ENCODE measurements around the gene CABP1. TPM values are rescaled to one million over a fixed set of nuclear protein-coding genes. Genes with fewer than 3 reads are reported as not detected.

CABP1 gene
- total RNA-seq, 1 experiment from 2014 or later, result not detected

GRCh38 chr12:120628919-120629318 lies 11.5 kb upstream of the CABP1 start:
- ChIA-PET POLR2A (ENCODE audit: unreplicated experiment) (no interaction called here), CTCF (no interaction called here)
- H3K9me2 ChIP-seq (ENCODE audit: insufficient read depth), result no peaks in the 10 kb centered on the region
- intact Hi-C loops (cut with micrococcal nuclease; ENCODE audit: unreplicated experiment), result no loop called here
- H3K36me3 ChIP-seq (ENCODE audit: low read depth), result no peaks in the 10 kb centered on the region
- no peaks in the 10 kb centered on the region for H3K4me1 ChIP-seq (replicated peaks; ENCODE audit: insufficient read depth)
- BruUV-seq (replicated peaks), result no TSS peak
- no peak for DNase-seq
- H3K4me3 ChIP-seq, result no peak overlapping the region
- no peaks in the 10 kb centered on the region for H3K9me3 ChIP-seq (ENCODE audit: insufficient read depth, low read depth)
- H4K20me1 ChIP-seq (ENCODE audit: insufficient read depth), result no peaks in the 10 kb centered on the region
- H2AFZ ChIP-seq, result no peak overlapping the region
- H3F3A ChIP-seq (ENCODE audit: insufficient read depth, low read depth), result no peaks in the 10 kb centered on the region; the same call in 1 of the 2 replicates
- no peaks in the 10 kb centered on the region for H3K79me2 ChIP-seq (ENCODE audit: low read depth)
- H3K27ac ChIP-seq, result no peak overlapping the region
- TF ChIP-seq CTCF (conservative IDR thresholded peaks at IDR 0.05), result no peak
- no peak for TF ChIP-seq EZH2 (IDR thresholded peaks at IDR 0.05; ENCODE audit: low read depth)
- no peak overlapping the region for H3K4me2 ChIP-seq
- no peaks in the 10 kb centered on the region for H3K27me3 ChIP-seq (ENCODE audit: insufficient read depth, low read depth)

- Histone ChIP-seq H3K4me3 (no peak overlapping the region), H3F3A (ENCODE audit: insufficient read depth, low read depth) (no peaks in the 10 kb centered on the region; the same call in 1 of the 2 replicates), H3K4me1 (replicated peaks; ENCODE audit: insufficient read depth) (no peaks in the 10 kb centered on the region), H2AFZ (no peak overlapping the region), H3K27me3 (ENCODE audit: insufficient read depth, low read depth) (no peaks in the 10 kb centered on the region), H3K79me2 (ENCODE audit: low read depth) (no peaks in the 10 kb centered on the region), H4K20me1 (ENCODE audit: insufficient read depth) (no peaks in the 10 kb centered on the region), H3K27ac (no peak overlapping the region), H3K36me3 (ENCODE audit: low read depth) (no peaks in the 10 kb centered on the region), H3K9me2 (ENCODE audit: insufficient read depth) (no peaks in the 10 kb centered on the region), H3K4me2 (no peak overlapping the region), H3K9me3 (ENCODE audit: insufficient read depth, low read depth) (no peaks in the 10 kb centered on the region)
- intact Hi-C loops (cut with micrococcal nuclease; ENCODE audit: unreplicated experiment), result no loop called here
- ChIA-PET POLR2A (ENCODE audit: unreplicated experiment) (no interaction called here), CTCF (no interaction called here)
- DNase-seq, result peak in 1 of 2 experiments; percentile 9
- TF ChIP-seq EZH2 (IDR thresholded peaks at IDR 0.05; ENCODE audit: low read depth) (no peak), CTCF (conservative IDR thresholded peaks at IDR 0.05) (no peak)
- BruUV-seq (replicated peaks), result no TSS peak
Observed at GRCh38 chr12:120630104-120630892, 10.1 kb upstream of the CABP1 start.

GRCh38 chr12:120631097-120631496 lies 9.3 kb upstream of the CABP1 start:
- H3K4me2 ChIP-seq, result no peak overlapping the region
- H4K20me1 ChIP-seq (ENCODE audit: insufficient read depth), result no peaks in the 10 kb centered on the region
- BruUV-seq (replicated peaks), result no TSS peak
- H3K4me3 ChIP-seq, result no peak overlapping the region
- CTCF ChIA-PET, result no interaction called here
- no peaks in the 10 kb centered on the region for H3K79me2 ChIP-seq (ENCODE audit: low read depth)
- intact Hi-C loops (cut with micrococcal nuclease; ENCODE audit: unreplicated experiment), result no loop called here
- H3K27me3 ChIP-seq (ENCODE audit: insufficient read depth, low read depth), result no peaks in the 10 kb centered on the region
- H3F3A ChIP-seq (ENCODE audit: insufficient read depth, low read depth), result no peaks in the 10 kb centered on the region; the same call in 1 of the 2 replicates
- H3K36me3 ChIP-seq (ENCODE audit: low read depth), result no peaks in the 10 kb centered on the region
- no peaks in the 10 kb centered on the region for H3K9me3 ChIP-seq (ENCODE audit: insufficient read depth, low read depth)
- TF ChIP-seq EZH2 (IDR thresholded peaks at IDR 0.05; ENCODE audit: low read depth), result no peak
- no peak for TF ChIP-seq CTCF (conservative IDR thresholded peaks at IDR 0.05)
- no peak overlapping the region for H2AFZ ChIP-seq
- no peaks in the 10 kb centered on the region for H3K4me1 ChIP-seq (replicated peaks; ENCODE audit: insufficient read depth)
- POLR2A ChIA-PET (ENCODE audit: unreplicated experiment), result no interaction called here
- no peak overlapping the region for H3K27ac ChIP-seq
- DNase-seq, result no peak
- H3K9me2 ChIP-seq (ENCODE audit: insufficient read depth), result no peaks in the 10 kb centered on the region
